Ishikawa (cell line): ENCODE measurements around the gene SMOC1.

ENCODE experiments used
- CEBPB ChIP-seq: IDR thresholded peaks from 2 replicates; pipeline ENCODE4 v1.6.1; 2012
- CREB1 ChIP-seq: IDR thresholded peaks from 2 replicates; pipeline ENCODE4 v1.6.1; 2012; ENCODE audit warnings: low read depth
- EGR1 ChIP-seq: IDR thresholded peaks from 2 replicates; pipeline ENCODE4 v1.6.1; 2012
- EP300 ChIP-seq: IDR thresholded peaks from 2 replicates; pipeline ENCODE4 v1.6.1; 2012; ENCODE audit warnings: borderline replicate concordance
- FOXM1 ChIP-seq: IDR thresholded peaks from 2 replicates; pipeline ENCODE4 v1.6.1; 2012; ENCODE audit warnings: low read depth, borderline replicate concordance
- MAX ChIP-seq: IDR thresholded peaks from 2 replicates; pipeline ENCODE4 v1.6.1; 2012
- NFIC ChIP-seq: IDR thresholded peaks from 2 replicates; pipeline ENCODE4 v1.6.1; 2012
- RAD21 ChIP-seq: IDR thresholded peaks from 2 replicates; pipeline ENCODE4 v1.6.1; 2012; ENCODE audit warnings: low read depth
- REST ChIP-seq: IDR thresholded peaks from 2 replicates; pipeline ENCODE4 v1.6.1; 2012; ENCODE audit warnings: low read depth, mild to moderate bottlenecking
- TAF1 ChIP-seq: IDR thresholded peaks from 2 replicates; pipeline ENCODE4 v1.6.1; 2012; ENCODE audit warnings: low read depth, mild to moderate bottlenecking
- TCF12 ChIP-seq: IDR thresholded peaks from 2 replicates; pipeline ENCODE4 v1.6.1; 2012; ENCODE audit warnings: low read depth
- TEAD4 ChIP-seq: IDR thresholded peaks from 2 replicates; pipeline ENCODE4 v1.6.1; 2012
- USF1 ChIP-seq: IDR thresholded peaks from 2 replicates; pipeline ENCODE4 v1.6.1; 2012
- YY1 ChIP-seq: IDR thresholded peaks from 2 replicates; pipeline ENCODE4 v1.6.1; 2012; ENCODE audit warnings: low read depth
- ZBTB7A ChIP-seq: IDR thresholded peaks from 2 replicates; pipeline ENCODE4 v1.6.1; 2012; ENCODE audit warnings: low read depth

The SMOC1 gene

GRCh38 chr14:69910871-69911270 lies 31.7 kb downstream of the SMOC1 start:
- TF ChIP-seq EGR1 = no peak
- no peak for TF ChIP-seq FOXM1
- TF ChIP-seq USF1 = no peak
- no peak for TF ChIP-seq REST
- TF ChIP-seq MAX = no peak
- TF ChIP-seq CEBPB = no peak
- no peak for TF ChIP-seq EP300
- TF ChIP-seq YY1 = no peak
- TF ChIP-seq RAD21 = no peak
- TF ChIP-seq TEAD4 = no peak
- no peak for TF ChIP-seq NFIC
- no peak for TF ChIP-seq CREB1
- no peak for TF ChIP-seq TCF12
- TF ChIP-seq TAF1 = no peak
- TF ChIP-seq ZBTB7A = no peak

GRCh38 chr14:69913686-69914085 lies 34.5 kb downstream of the SMOC1 start:
- no peak for TF ChIP-seq RAD21
- no peak for TF ChIP-seq EGR1
- no peak for TF ChIP-seq USF1
- no peak for TF ChIP-seq YY1
- TF ChIP-seq NFIC = no peak
- TF ChIP-seq MAX = no peak
- no peak for TF ChIP-seq REST
- TF ChIP-seq CREB1 = no peak
- no peak for TF ChIP-seq FOXM1
- TF ChIP-seq TEAD4 = no peak
- TF ChIP-seq TAF1 = no peak
- no peak for TF ChIP-seq EP300
- no peak for TF ChIP-seq TCF12
- TF ChIP-seq CEBPB = no peak

- no peak for TF ChIP-seq ZBTB7A
- no peak for TF ChIP-seq YY1
- TF ChIP-seq FOXM1 = no peak
- no peak for TF ChIP-seq REST
- no peak for TF ChIP-seq EP300
- no peak for TF ChIP-seq MAX
- TF ChIP-seq USF1 = no peak
- TF ChIP-seq EGR1 = no peak
- no peak for TF ChIP-seq TCF12
- no peak for TF ChIP-seq CREB1
- no peak for TF ChIP-seq TAF1
- no peak for TF ChIP-seq NFIC
- TF ChIP-seq TEAD4 = no peak
- no peak for TF ChIP-seq CEBPB
- TF ChIP-seq RAD21 = no peak
These were observed 37.2 kb downstream of the SMOC1 start for GRCh38 chr14:69916396-69916795.

GRCh38 chr14:69917287-69917686 lies 38.1 kb downstream of the SMOC1 start:
- TF ChIP-seq EP300 (no peak), FOXM1 (no peak), TCF12 (no peak), RAD21 (no peak), ZBTB7A (no peak), EGR1 (no peak)
